OCI-LY7 (cell line): ENCODE measurements around the gene SLAMF1. TPM values are rescaled to one million over a fixed set of nuclear protein-coding genes. Genes with fewer than 3 reads are reported as not detected.

Source experiments
- BruUV-seq: library from RNA; stranded (reverse); fragments of 400-500 nt; replicated peaks from 2 replicates; lab custom pipeline; 2021; lab: Mats Ljungman, UMichigan
- CTCF ChIA-PET: fragments of 300-600 bp; sonication (Branson Sonifier 250); formaldehyde crosslinking; loops from one replicate; lab custom pipeline; 2022; ENCODE audit warnings: antibody characterized with exemption; ENCODE audit not compliant: unreplicated experiment; lab: Charles Lee
- POLR2A ChIA-PET: fragments of 300-600 bp; sonication (Branson Sonifier 250); formaldehyde crosslinking; loops from one replicate; lab custom pipeline; 2022; ENCODE audit warnings: antibody characterized with exemption; lab: Charles Lee
- DNase-seq: peaks from one replicate; pipeline ENCODE4 v3.0.0-alpha.2; 2015; ENCODE audit warnings: low spot score
- H2AFZ ChIP-seq: fragments of 200-600 bp; sonication (generic), shearing (Covaris generic); 2 replicates; pipeline ENCODE4 v1.6.1; 2014; ENCODE audit warnings: mild to moderate bottlenecking, antibody characterized with exemption, low read length, moderate library complexity
- H3K27ac ChIP-seq: fragments of 200-600 bp; sonication (generic); 2 replicates; pipeline ENCODE4 v1.5.1; 2014; ENCODE audit warnings: mixed run types, low read depth, mild to moderate bottlenecking, moderate library complexity, low read length, inconsistent platforms; ENCODE audit not compliant: poor library complexity, severe bottlenecking
- H3K36me3 ChIP-seq: fragments of 200-600 bp; sonication (generic); 2 replicates; pipeline ENCODE4 v1.6.1; 2014; ENCODE audit warnings: mild to moderate bottlenecking, antibody characterized with exemption, low read length, moderate library complexity, mixed read lengths; ENCODE audit not compliant: insufficient read depth
- H3K4me1 ChIP-seq: fragments of 200-600 bp; sonication (generic); 2 replicates; pipeline ENCODE4 v1.5.1; 2014; ENCODE audit warnings: mild to moderate bottlenecking, low read length; ENCODE audit not compliant: insufficient read depth, poor library complexity, severe bottlenecking
- H3K4me2 ChIP-seq: fragments of 200-600 bp; sonication (generic); 2 replicates; pipeline ENCODE4 v1.6.1; 2014; ENCODE audit warnings: mild to moderate bottlenecking, low read length
- H3K4me3 ChIP-seq: fragments of 200-600 bp; sonication (generic); 2 replicates; pipeline ENCODE4 v1.5.1; 2014; ENCODE audit warnings: mild to moderate bottlenecking, low read depth, low read length; ENCODE audit not compliant: poor library complexity, severe bottlenecking
- H3K79me2 ChIP-seq: fragments of 200-600 bp; sonication (generic); 2 replicates; pipeline ENCODE4 v1.6.1; 2016; ENCODE audit warnings: low read depth, mild to moderate bottlenecking, low read length, moderate library complexity, mixed read lengths; ENCODE audit not compliant: insufficient read depth
- H3K9me2 ChIP-seq: fragments of 200-600 bp; sonication (generic); 2 replicates; pipeline ENCODE4 v1.6.1; 2016; ENCODE audit warnings: mild to moderate bottlenecking, low read length, mixed read lengths; ENCODE audit not compliant: insufficient read depth
- H3K9me3 ChIP-seq: fragments of 200-600 bp; sonication (generic); 2 replicates; pipeline ENCODE4 v1.6.1; 2014; ENCODE audit warnings: mild to moderate bottlenecking, mixed run types, low read length, mixed read lengths
- H4K20me1 ChIP-seq: fragments of 200-600 bp; sonication (generic); 2 replicates; pipeline ENCODE4 v1.6.1; 2014; ENCODE audit warnings: mild to moderate bottlenecking, antibody characterized with exemption, low read length, moderate library complexity, mixed read lengths; ENCODE audit not compliant: insufficient read depth
- EZH2phosphoT487 ChIP-seq: fragments of 200-600 bp; sonication (generic); IDR thresholded peaks from 2 replicates; pipeline ENCODE4 v1.6.1; 2018; ENCODE audit warnings: low read depth, borderline replicate concordance, mild to moderate bottlenecking, mixed run types, antibody characterized with exemption, low read length, moderate library complexity, mixed read lengths
- intact Hi-C: fragments of 100-400 bp; cut with micrococcal nuclease; formaldehyde crosslinking; loops from one replicate; pipeline ENCODE4 v1.10.0; 2022; ENCODE audit not compliant: unreplicated experiment
- total RNA-seq, 2 experiments: library from RNA; depleted of rRNA in 1 of 2; stranded (reverse); fragments of >200 nt in 1 of 2; shearing (Covaris generic) in 1 of 2; gene quantifications; 2 replicates each; pipeline ENCODE4 v1.2.3, GENCODE V29; 2014 to 2022
- TF ChIP-seq, protein P1 (sequence below): fragments of 200-600 bp; sonication (generic); conservative IDR thresholded peaks from 2 replicates; pipeline ENCODE4 v1.5.1; 2014; ENCODE audit warnings: mild to moderate bottlenecking, antibody characterized with exemption, low read length, moderate library complexity, mixed read lengths

The SLAMF1 gene
- total RNA-seq, 2 experiments from 2014 or later, result 0.32 to 0.72 TPM

GRCh38 chr1:160621633-160622413 lies 25.0 kb downstream of the SLAMF1 start:
- H3K27ac ChIP-seq, result peak overlapping the region; percentile 87
- H3K4me1 ChIP-seq, result peaks cover 100% of the 10 kb centered on the region
- POLR2A ChIA-PET, result interaction anchor here (0.6 to 1.3 kb wide), 11 partner anchors 13 to 369 kb away, joined by 3 to 8 read pairs (median 5); no protein-coding TSS in a partner anchor
- peaks cover 15% of the 10 kb centered on the region; the same call in 1 of the 2 replicates for H3K9me3 ChIP-seq
- peak overlapping the region; percentile 75 for H2AFZ ChIP-seq
- peak overlapping the region; percentile 67 for H3K4me2 ChIP-seq
- H3K79me2 ChIP-seq, result no peaks in the 10 kb centered on the region
- intact Hi-C loops, result loop anchor here (5.0 kb wide), 1 partner anchor 175 kb away; the partner anchor contains the start of gene LY9
- H4K20me1 ChIP-seq, result no peaks in the 10 kb centered on the region
- H3K36me3 ChIP-seq, result 0 out of 2 replicates have a peak, but pooled peaks cover 8% of the 10 kb centered on the region
- BruUV-seq, result no TSS peak
- no peak for TF ChIP-seq EZH2phosphoT487
- TF ChIP-seq, protein P1, sequence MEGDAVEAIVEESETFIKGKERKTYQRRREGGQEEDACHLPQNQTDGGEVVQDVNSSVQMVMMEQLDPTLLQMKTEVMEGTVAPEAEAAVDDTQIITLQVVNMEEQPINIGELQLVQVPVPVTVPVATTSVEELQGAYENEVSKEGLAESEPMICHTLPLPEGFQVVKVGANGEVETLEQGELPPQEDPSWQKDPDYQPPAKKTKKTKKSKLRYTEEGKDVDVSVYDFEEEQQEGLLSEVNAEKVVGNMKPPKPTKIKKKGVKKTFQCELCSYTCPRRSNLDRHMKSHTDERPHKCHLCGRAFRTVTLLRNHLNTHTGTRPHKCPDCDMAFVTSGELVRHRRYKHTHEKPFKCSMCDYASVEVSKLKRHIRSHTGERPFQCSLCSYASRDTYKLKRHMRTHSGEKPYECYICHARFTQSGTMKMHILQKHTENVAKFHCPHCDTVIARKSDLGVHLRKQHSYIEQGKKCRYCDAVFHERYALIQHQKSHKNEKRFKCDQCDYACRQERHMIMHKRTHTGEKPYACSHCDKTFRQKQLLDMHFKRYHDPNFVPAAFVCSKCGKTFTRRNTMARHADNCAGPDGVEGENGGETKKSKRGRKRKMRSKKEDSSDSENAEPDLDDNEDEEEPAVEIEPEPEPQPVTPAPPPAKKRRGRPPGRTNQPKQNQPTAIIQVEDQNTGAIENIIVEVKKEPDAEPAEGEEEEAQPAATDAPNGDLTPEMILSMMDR, result no peak
- H3K9me2 ChIP-seq, result no peaks in the 10 kb centered on the region
- H3K4me3 ChIP-seq, result peak overlapping the region; percentile 0
- DNase-seq, result no peak
- CTCF ChIA-PET, result interaction anchor here (2.4 kb wide), 1 partner anchor 53 kb away, joined by 12 read pairs; no protein-coding TSS in a partner anchor

DNA sequence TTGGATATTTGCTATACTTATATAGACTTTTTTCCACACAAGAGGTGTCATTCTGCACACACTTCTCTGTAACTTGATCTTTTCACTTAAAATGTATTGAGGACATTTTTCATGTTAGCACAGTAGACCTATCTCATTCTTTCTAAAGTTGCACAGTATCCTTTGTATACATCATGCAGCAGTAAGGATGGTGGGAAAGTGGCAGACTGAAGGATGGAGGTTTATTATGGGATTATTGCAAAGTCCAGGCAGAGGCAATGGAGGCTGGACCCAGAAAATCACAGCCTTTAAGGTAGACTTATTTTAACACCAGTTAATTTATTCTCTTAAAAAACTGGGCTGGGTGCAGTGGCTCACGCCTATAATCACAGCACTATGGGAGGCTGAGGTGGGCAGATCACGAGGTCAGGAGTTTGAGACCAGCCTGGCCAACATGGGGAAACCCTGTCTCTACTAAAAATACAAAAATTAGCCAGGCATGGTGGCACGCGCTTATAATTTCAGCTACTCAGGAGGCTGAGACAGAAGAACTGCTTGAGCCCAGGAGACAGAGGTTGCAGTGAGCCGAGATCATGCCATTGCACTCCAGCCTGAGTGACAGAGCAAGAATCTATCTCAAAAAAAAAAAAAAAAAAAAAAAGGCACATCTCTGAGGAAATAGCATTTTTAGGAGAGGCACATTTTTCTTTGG lies 25.8 kb downstream of the SLAMF1 start:
- Histone ChIP-seq H2AFZ (peak overlapping the region; percentile 75), H3K27ac (peak overlapping the region; percentile 87), H3K9me3 (peaks cover 20% of the 10 kb centered on the region; the same call in 1 of the 2 replicates), H3K79me2 (no peaks in the 10 kb centered on the region), H3K4me3 (peak overlapping the region; percentile 0), H3K36me3 (0 out of 2 replicates have a peak, but pooled peaks cover 8% of the 10 kb centered on the region), H3K9me2 (no peaks in the 10 kb centered on the region), H4K20me1 (no peaks in the 10 kb centered on the region), H3K4me2 (peak overlapping the region; percentile 67), H3K4me1 (peaks cover 95% of the 10 kb centered on the region)
- DNase-seq, result no peak
- ChIA-PET CTCF (interaction anchor here (2.4 kb wide), 1 partner anchor 54 kb away, joined by 12 read pairs; no protein-coding TSS in a partner anchor), POLR2A (interaction anchor here (0.6 to 3.1 kb wide), 10 partner anchors 9 to 361 kb away, joined by 3 to 16 read pairs (median 5); partner anchors contain the start of gene SLAMF6)
- no TSS peak for BruUV-seq
- TF ChIP-seq, protein P1, result no peak
- no peak for TF ChIP-seq EZH2phosphoT487
- intact Hi-C loops, result loop anchor here (5.0 kb wide), 1 partner anchor 176 kb away; the partner anchor contains the start of gene LY9
